ENCODE data around the gene MYLK.
A peak's percentile ranks its signal among the peaks of the same experiment; 100 is the strongest.
"Not testable (repeated sequence)": the region's sequence is repeated elsewhere in the genome, so short reads cannot be mapped to it uniquely, and the experiment has no call there.

Gene MYLK

GRCh38 chr3:123741041-123741511 lies 143.1 kb downstream of the MYLK start:
- DNase-seq = no peak

DNA sequence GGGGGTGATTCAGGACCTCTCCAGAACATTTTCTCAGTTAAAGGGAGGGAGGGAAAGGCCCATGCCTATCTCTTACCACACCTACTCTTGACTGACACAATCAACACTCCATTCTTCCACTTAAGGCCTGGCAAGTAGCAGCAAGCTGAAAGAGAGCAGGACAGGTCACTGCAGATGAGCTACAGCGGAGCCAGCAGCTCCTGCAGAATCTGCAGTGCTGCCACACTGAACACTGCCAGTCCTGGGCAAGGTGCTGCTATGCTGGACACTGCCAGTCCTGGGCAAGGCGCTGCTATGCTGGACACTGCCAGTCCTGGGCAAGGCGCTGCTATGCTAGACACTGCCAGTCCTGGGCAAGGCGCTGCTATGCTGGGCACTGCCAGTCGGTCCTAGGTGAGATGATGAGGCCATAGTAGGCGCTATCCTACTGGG lies 143.7 kb downstream of the MYLK start:
- no peak for DNase-seq

GRCh38 chr3:123739754-123740153 lies 144.4 kb downstream of the MYLK start:
- DNase-seq = no peak

GRCh38 chr3:123739106-123739505 lies 145.0 kb downstream of the MYLK start:
- no peak for DNase-seq

GRCh38 chr3:123738522-123738921 lies 145.6 kb downstream of the MYLK start:
- not testable (repeated sequence) for DNase-seq

GRCh38 chr3:123737168-123737567 lies 147.0 kb downstream of the MYLK start:
- DNase-seq = no peak

- DNase-seq = no peak
Observed at GRCh38 chr3:123735456-123735855, 148.7 kb downstream of the MYLK start.

DNA sequence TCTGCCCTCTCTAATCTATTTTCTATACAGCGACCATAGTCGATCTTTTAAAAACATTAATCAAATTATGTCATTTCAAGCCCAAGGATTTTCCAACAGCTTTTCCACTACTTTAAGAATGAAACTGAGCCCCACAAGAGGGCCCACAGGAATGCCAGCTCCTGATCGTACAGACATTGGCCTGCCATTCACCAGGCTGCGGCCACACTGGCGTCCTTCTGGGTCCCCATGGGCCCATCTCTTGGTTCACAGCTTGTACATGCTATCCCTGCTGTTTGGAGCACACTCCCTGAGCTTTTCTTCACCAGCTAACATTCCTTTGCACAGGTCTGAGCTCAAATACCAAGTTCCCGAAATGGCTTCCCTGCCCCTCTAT lies 149.6 kb downstream of the MYLK start:
- no peak for DNase-seq

DNA sequence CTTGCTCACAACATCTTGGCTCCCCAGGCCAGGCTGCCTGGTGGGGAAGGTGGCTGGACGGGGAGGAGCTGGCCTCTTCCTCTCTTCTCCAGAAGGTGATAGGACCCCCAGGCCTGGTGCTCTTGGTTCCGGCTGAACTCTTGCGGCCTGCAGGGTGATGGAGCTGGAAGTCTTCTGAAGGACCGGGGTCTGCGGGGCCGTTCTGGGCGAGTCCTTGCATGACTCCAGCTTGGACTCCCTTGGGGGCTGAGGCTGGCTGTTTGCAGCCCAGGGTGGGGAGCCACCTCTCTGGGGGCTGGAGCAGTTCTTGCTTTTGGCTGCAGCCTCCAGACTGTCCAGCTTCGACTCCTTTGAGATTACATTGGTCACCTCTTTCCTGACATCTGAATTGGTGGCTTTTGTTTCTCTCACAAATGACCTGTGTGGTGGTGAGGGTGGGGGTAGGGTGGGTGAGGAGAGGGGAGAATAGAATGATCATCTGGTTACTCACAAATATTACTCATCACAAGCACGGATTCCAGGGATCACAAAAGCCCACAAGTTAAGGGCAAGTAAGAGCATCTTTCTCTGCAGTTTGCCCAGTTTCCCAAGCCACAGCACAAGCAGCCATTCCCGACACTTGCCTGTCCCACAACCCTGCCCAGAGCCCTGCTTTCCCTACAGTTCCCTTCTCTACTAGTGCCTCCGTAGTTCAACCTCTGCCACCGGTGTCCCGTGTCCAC lies 150.2 kb downstream of the MYLK start:
- DNase-seq = no peak

GRCh38 chr3:123733341-123733740 lies 150.8 kb downstream of the MYLK start:
- no peak for DNase-seq

- no peak for DNase-seq
Observed at GRCh38 chr3:123732447-123732846, 151.7 kb downstream of the MYLK start.

GRCh38 chr3:123730829-123731228 lies 153.3 kb downstream of the MYLK start:
- DNase-seq = no peak

DNA sequence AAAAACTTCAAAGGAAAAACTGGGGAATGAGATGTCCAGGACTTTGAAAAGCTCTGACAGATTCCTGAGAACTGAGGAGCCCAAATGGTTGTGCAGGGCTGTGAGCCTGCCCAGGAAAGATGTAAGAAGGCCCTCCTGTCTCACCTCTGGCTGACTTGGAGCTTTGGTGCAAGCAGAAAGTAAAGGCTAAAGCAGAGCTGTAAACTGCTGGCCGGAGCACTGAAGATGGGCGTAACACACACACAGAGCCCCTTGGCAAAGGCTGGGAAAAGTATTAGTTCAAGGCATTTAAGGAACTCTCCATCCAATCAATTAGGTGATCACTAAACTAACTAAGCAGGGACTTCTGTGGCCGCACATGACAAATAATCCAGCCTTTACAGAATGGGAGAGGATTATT lies 155.1 kb downstream of the MYLK start:
- no peak for DNase-seq

DNA sequence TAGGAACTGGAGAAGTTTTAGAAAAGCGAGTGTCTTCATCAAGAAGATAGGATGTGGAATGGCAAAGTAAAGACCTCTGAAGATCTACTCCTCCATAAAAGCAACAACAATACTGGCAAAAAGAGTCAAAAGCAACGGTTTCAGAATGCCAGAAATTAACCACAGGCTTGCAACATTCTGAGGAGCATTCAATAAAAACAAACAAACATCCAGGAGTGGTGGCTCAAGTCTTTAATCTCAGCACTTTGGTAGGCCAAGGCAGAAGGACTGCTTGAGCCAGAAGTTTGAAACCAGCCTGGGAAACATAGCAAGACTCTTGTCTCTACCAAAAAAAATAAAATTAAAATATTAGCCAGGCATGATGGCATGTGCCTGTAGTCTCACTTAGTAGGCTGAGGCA lies 156.1 kb downstream of the MYLK start:
- DNase-seq = no peak

- no peak for DNase-seq
Observed at GRCh38 chr3:123725652-123726400, 158.3 kb downstream of the MYLK start.

- DNase-seq = no peak
Observed at GRCh38 chr3:123724306-123724705, 159.8 kb downstream of the MYLK start.

- DNase-seq = peak; percentile 54
Observed at GRCh38 chr3:123723522-123724168, 160.5 kb downstream of the MYLK start.

DNA sequence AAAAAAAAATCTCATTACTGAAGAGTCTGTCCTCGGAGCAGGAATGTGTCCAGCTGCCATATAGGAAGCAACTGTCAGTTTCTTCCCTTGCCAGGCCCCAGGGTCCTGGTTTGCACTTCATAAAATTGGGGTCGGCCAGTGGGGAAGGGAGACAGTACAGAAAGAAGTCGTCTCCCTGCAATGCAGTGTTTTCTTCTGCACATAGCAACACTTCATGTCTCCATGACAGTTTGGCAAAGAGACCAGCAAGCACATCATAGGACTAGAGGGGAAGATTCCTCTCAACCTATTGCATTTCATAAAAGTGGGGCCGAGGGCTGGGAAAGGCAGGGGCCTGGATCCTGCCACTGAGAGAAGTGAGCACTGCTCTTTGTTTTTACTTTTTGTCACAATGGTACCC lies 161.1 kb downstream of the MYLK start:
- no peak for DNase-seq

DNA sequence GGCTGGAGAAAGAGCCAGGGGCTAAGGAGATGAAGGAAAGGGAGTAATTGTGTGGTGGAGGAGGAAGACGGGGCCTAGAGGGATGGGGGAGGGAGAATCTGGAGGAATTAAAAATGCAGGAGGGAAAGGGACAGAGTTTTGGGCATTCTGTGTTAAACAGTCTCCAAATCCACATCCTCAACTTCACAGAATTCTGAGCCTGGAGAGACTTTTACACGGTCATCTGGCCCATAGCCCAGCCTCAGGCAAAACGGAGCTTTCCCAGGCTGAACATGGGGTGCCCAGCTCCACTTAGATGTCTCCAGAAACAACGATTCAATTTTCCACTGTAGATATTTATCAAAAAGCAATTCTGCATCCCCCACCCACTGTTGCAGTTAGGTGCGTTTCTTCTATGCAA lies 161.7 kb downstream of the MYLK start:
- DNase-seq = no peak

DNA sequence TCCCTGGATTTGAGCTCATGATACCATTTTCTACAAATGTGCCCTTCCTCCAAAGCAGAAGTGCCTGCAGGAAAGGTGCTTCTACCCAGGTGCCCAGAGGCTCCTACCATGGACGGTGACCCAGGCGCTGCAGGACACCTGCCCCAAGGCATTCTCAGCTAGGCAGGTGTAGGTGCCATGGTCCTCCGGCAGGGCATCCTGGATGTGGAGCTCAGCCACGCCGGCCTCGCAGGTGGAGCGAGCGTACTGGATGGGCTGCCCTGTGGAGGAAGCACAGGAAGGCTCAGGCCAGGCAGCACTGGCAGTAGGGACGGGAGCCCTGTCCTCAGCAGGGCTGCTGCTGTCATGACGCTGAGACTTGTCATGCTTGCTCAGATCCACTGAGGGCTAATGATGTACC lies 162.1 kb downstream of the MYLK start:
- DNase-seq = no peak

GRCh38 chr3:123721095-123721689 lies 162.9 kb downstream of the MYLK start:
- DNase-seq = not testable (repeated sequence)

- no peak for DNase-seq
Observed at GRCh38 chr3:123720638-123721037, 163.5 kb downstream of the MYLK start.

DNA sequence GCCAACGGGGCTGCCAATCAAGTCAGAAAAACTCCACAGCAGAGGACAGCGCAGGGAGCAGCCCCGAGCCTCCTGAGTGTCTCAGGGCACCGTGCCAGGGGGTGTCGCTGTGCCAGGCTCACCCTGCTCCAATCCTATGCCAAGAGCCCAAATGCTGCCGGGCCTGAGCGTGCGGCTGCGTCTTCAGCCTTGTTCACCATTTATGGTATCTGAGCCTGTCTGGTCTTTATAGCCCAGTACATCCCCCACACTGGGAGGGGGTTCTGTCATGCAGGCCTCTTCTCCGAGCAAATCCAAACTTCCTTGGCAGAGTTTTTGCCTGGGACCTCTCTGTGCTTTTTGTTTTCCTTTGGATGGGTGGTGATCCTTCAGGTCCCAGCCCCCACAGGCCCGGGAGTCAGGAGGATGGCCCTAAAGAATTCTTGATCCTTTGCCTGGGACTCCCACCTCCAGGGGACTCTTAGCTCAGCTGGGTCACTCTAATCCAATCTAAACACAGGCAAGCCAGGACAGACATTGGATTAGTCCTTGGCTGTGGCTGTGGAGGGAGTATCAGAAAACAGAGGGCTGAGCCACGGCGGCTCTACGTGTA lies 164.2 kb downstream of the MYLK start:
- no peak for DNase-seq

All from SHP77 treated with DMSO at 0.1 percent for 48 hours (cell line).